ENCODE results near the gene HOXA9.
A peak's percentile ranks its signal among the peaks of the same experiment; 100 is the strongest.

Gene HOXA9

DNA sequence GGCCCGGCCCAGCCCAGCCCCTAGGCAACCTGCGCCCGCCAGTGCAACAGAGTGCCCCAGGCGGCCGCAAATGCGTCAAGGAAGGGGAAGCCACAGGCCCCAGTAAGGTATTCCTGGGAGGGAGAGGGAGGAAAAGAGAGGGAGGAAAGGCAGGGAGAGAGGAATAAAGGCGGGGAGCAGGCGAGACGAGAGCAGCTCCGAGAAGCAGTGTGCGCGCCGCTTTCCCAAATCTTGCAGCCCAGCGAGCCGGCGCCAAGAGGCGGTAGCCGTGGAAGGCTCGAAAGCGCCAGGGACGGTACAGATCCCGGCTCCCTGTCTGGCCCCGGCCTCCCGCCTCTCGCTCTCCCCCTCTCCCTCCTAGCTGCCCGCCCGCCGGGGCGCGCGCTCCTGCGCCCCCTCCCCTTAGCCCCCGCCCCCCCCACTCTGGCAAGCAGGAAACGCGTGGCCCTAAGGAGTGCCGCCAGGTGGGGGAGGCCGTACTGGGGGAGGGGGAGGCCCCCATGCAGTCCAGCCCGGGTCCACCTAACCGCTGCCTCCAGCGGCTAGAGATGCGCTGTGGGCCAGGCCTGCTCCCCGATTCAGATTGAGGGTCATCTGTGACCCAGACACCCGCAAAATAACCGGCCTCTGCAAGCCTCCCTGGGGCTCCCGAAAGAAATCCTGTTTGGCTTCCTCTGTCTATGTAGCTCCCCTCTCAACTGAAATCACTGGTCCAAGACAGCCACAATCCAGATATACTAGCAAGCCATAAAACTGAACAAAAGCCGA, 4.5 kb upstream of the HOXA9 start:
- intact Hi-C loops (cut with DNase I), result loop anchor here (10.0 kb wide), 1 partner anchor 1275 kb away; no protein-coding TSS in a partner anchor
- peak in 3 of 10 donors; percentile 22 to 66 (median 29) for DNase-seq

DNA sequence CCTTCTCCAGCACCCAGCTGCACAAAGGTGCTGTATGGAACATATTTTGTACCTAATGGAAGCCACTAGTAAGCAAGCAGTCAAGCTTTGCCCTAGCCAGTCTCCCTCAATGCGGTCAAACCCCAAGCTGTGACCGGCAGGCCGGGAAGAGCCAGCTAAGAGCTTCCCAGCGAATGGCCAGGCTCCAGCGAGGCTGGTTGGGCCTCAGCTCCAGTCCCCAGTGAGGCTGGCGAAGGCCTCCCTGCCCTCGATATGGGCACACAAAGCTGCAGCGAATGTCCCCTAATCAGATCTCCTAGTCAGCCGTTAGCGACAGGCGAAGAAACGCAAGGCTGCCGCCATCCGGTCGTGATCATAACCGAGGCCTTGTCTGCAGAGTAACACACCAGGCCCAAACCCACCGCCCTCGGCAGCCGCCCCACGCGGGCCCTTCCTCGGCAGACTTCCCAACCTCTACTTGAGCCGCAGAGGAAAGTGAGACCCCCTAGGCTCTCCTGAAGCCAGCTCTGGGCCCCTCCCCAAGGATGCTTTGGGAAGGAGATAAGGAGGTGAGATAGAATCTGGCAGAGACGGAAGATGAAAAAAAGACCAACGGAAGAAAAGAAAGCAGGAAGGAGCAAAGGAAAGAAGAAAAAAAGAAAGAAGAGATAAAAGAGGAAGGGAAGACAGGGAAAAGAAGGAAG, 3.1 kb upstream of the HOXA9 start:
- intact Hi-C loops (cut with DNase I), result loop anchor here (10.0 kb wide), 1 partner anchor 1274 kb away; no protein-coding TSS in a partner anchor
- peak in 2 of 10 donors; percentile 58 to 74 for DNase-seq

DNA sequence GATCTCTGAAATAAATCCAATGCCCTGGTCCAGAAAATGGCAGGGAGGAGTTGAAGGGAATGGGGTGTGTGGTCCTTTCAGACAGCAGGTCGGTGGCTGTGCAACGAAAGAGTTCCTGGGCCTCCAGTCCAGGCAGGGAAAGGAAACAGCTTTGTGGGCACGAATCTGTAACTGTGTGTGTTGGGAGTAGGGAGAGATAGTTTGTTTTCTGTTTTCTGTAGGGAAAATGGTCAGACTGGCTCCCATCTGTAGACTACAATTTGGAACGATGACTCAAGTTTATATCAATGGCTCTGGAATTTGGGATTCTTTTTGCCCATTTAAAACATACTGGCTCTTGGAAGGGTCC, 2.6 kb upstream of the HOXA9 start:
- DNase-seq, result no peak
- intact Hi-C loops (cut with DNase I), result loop anchor here (10.0 kb wide), 1 partner anchor 1273 kb away; no protein-coding TSS in a partner anchor

DNA sequence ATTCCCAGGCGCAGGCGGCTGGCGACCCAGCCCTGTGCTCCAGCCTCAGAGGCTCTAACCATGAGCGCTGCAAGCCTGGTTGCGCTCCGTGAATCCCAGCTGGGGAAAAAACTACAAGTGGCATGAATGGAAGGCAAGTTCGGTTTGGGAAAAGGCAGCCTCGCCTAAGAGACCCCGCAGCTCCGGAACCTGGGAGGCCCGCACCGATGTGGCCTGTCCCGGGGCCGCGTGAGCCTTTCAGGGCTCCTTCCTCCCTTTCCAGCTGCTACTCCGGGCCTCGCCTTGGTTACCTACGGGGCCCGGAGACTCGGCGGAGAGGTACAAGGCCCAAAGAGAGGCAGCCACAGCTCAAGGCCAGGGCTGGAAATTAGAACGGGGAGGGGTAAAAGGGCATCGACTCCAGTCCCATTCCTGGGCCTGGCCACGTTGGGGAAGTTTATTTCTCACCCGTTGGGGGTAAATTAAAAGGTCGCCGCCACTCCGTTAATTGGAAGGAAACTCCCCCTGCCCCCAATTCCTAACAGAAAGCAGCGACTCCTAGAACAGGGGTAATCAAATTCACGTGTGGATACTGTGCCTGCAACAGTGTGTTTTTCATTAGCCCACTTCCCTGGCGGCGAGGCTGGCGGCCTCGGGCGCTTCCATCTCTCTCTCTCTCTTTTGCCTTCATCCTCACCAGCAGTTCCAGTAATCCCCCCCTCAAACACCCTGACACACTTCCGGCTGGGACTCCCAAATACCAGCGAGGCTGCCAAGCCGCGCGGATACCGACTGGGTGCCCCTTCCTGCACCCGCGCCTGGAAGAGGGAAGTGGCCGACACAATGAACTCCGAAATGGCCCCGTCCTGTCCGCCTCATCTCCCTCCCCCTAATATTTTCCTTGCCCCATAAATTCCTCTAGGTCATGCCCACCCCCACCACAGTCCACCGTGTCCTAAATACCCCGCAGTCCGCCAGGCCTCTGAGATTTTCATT, 1.5 kb upstream of the HOXA9 start:
- peak in 2 of 10 donors; percentile 41 to 65 for DNase-seq
- intact Hi-C loops (cut with DNase I), result loop anchor here (10.0 kb wide), 1 partner anchor 1272 kb away; no protein-coding TSS in a partner anchor

DNA sequence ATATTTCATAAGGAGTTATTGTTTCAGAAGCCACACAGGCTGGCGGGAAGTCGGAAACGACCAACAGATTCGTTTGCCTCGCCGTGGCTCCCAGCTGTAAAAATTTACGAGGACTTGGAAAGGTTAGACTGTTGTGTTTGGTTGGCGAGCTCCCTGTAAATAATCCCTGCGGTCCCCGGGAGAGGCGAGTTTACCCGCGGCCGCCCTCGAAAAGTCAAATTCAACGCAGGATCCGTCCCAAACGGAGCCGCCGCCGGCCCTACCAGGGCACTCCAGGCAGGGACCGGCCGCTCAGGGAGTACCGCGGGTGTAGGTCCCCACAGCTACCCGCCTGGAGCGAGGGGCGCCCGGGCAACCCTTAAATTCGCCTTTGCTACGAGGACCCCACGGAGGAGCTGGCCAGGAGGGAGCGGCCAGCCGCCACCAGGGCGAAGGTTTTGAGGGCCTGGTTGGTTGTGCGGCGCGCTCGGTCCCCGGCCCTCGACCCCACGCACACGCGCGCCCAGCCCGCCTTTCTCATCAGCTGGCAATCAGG, 726 bp upstream of the HOXA9 start:
- intact Hi-C loops (cut with DNase I), result loop anchor here (10.0 kb wide), 1 partner anchor 1271 kb away; no protein-coding TSS in a partner anchor
- peak in 3 of 10 donors; percentile 31 to 72 (median 33) for DNase-seq

DNA sequence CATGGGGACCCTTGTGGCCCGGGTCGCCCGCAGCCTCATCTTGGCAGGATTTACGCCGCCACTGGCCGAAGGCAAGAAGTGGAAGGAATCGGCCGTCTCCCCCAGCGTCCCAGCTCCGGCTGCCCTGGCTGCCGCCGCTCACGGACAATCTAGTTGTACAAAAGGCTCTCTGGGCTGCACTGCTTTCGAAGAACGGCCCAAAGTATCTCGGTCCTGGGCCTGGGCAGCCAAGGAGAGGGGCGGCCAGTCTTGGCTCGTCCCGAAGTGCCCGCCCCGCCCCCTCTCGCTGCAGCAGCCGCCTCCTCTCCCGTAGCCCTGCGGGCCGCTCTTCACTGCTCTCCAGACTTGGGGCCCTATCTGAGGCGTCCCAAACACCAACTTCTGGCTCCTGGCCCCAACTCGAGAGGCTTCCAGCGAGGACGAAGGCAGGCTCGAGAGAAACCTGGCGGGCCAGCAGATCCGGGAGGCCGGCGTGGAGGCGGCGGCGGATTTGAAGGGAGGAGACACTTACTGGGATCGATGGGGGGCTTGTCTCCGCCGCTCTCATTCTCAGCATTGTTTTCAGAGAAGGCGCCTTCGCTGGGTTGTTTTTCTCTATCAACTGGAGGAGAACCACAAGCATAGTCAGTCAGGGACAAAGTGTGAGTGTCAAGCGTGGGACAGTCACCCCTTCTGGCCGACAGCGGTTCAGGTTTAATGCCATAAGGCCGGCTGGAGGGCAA, 809 bp downstream of the HOXA9 start:
- peak in 3 of 10 donors; percentile 47 to 77 (median 51) for DNase-seq
- intact Hi-C loops (cut with DNase I), result loop anchor here (5.0 to 10.0 kb wide), 3 partner anchors 497 to 1270 kb away; no protein-coding TSS in a partner anchor

DNA sequence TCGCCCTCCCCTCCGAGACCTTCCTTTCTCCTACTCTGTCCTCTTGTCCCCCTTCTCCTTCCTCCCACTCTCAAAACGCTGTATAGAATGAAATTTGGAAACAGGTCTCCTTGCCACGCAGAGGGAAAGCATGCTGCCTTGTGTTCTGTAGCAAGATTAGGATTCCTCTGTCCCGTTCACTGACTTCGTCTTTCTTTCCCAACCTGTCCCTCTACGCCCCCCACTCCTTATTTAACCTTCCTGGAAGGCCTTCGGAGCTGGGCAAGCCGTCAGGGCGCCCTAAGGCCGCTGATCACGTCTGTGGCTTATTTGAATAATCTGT, 1.3 kb downstream of the HOXA9 start:
- DNase-seq, result no peak
- intact Hi-C loops (cut with DNase I), result loop anchor here (5.0 to 10.0 kb wide), 3 partner anchors 497 to 1269 kb away; no protein-coding TSS in a partner anchor

DNA sequence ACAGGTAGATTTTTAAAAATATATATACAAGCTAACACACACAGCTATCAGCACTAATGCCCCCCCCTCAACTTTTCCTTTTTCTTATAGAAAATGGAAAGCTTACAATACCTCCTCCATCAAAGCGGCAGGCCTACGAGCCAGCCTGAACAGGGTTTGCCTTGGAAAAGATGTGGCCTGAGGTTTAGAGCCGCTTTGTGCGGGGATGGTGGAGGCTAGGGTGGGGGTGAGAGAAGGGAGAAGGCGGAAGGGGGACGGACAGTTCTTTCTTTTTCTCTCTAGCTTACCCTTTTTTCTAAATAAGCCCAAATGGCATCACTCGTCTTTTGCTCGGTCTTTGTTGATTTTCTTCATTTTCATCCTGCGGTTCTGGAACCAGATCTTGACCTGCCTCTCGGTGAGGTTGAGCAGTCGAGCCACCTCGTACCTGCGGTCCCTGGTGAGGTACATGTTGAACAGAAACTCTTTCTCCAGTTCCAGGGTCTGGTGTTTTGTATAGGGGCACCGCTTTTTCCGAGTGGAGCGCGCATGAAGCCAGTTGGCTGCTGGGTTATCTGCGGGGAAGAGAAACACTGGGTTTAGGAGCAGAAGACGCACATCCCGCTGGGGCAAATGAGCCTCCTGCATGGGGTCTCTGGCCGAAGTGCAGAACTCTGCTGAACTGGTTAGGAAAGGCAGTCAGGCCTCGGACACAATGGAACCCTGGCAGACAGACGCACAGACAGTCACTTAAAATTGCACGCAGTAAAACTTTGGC, 1.9 kb downstream of the HOXA9 start:
- intact Hi-C loops (cut with DNase I), result loop anchor here (5.0 to 10.0 kb wide), 3 partner anchors 496 to 1269 kb away; no protein-coding TSS in a partner anchor
- peak in 3 of 10 donors; percentile 33 to 59 (median 43) for DNase-seq

DNA sequence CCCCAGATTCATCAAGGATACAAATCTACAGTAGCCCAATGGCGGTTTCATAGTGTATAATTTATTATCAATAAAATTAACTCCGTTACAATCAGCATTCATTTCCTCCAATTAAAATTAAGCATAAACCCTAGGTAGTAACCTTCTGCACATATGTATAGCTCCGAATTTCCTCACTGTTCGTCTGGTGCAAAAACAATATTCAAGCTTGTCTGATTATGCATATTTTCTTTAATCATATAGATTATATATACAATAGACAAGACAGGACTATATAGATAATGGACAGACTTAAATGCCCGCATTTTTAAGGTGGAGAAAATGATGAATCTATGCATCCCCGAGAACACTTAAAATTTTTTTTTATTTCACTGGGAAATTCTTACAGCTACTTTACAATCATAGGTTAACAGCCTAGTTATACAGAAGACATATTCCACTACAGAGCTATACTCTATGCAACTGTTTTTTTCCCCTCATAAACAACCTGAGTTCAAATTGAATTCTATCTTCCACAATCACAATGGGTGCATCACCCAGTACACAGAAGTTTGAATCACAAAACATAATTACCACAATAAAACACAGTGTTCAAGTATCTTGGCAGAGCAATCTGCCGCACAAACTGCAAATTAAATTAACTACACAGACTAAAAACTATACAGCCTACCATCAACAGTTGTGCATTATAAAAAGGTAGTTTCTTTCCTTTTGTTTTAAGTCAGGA, 2.6 kb downstream of the HOXA9 start:
- intact Hi-C loops (cut with DNase I), result loop anchor here (5.0 to 10.0 kb wide), 3 partner anchors 495 to 1268 kb away; no protein-coding TSS in a partner anchor
- DNase-seq, result no peak

DNA sequence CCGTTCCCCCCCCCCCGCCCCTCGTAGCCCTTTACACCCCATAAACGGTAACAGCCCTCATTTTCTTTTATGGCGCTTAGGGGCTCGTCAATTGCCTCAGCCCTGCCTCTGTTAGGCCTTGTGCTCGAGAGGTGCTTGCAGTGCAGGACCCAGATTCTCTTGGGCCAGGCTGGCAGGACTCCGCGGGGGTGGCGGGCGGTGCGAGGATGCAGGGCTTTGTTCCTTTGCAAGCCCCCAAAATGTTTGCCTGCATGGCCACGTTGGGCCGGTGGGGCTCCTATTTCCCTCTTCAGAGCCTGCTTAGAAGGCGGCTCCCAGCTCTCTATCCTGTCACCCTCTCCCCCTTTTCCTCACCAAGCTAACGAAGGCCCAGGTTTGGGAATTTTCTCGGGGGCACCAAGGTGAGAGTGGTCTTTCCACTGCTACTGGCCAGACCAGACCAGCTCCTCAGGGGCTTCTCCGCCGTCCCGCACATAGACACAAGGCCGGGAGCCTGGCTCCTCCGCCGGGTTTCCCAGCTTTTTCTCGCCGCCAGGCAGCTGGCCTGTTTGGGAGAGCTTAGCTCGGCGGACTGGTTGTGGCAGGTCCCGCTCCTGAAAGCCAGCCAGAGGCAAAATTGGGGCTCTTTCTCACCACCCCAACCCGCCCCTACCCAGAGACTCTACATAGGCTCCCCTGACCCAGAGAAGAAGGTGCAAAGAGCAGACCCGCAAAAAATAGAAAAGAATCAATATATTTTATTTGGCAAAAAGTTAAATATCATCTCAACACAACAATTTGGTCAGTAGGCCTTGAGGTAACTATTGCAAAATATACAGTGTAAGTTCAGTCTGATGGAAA, 3.4 kb downstream of the HOXA9 start:
- intact Hi-C loops (cut with DNase I), result loop anchor here (1.0 to 10.0 kb wide), 5 partner anchors 309 to 1267 kb away; no protein-coding TSS in a partner anchor
- peak in 3 of 10 donors; percentile 67 to 80 (median 76) for DNase-seq

DNA sequence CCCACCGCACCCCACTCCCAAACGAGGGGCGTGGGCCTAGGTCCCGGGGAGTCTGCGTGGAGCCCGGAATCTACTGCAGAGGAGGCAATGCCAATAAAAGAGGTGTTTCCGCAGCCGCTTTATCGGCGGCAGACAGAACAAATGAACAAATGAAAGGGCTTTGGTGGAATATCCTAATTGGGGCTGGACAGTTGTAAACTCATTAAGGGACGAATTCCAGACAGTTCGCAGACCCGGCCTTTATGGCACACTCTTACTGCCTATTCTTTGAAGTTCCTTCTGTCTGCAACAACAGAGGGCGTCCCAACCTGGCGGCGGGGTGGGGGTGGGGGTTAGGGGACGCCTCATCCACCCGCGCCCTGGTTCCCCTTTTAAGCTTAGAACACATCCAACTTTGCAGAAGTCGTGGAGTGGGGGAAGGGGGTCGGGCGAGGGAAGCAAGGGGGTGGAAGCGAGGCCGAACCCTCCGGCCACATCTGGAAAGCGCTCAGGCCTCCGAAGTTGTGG, 4.1 kb downstream of the HOXA9 start:
- intact Hi-C loops (cut with DNase I), result loop anchor here (1.0 to 10.0 kb wide), 5 partner anchors 308 to 1266 kb away; no protein-coding TSS in a partner anchor
- peak in 2 of 10 donors; percentile 10 to 38 for DNase-seq

DNA sequence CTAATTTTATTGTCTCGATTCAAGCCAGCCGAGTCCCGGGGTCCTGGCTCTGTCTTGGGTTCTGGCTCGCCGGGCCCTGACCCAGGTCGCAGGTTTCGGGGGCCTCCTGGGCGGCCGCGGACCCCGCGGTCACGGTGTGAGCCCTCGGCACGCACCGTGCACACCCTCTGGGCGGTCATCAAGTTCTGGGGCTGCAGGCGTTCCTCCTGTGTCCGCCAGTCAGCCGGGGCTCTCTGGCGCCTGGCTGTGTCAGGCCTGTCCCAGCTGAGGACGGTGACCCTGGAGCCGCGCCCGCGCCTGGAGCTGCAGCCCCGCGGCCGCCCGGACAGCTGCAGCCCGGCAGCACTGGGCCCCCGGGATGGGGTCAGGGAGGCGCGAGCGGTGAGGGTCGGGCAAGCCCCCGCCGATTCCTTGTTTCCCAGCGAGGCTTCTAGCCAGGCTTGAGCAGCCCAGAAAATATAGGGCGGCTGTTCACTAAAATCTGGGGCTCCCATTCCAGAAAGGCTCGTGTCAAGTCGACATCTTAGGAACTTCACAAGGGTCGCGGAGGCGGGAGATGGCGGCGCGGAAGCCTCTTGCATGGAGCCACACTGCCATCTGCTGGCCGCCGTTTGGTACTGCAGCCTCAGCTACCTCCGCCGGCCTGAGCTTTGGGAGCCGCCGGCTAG, 4.7 kb downstream of the HOXA9 start:
- peak; percentile 66 to 97 (median 80) for DNase-seq
- intact Hi-C loops (cut with DNase I), result loop anchor here (1.0 to 10.0 kb wide), 5 partner anchors 307 to 1266 kb away; no protein-coding TSS in a partner anchor

DNA sequence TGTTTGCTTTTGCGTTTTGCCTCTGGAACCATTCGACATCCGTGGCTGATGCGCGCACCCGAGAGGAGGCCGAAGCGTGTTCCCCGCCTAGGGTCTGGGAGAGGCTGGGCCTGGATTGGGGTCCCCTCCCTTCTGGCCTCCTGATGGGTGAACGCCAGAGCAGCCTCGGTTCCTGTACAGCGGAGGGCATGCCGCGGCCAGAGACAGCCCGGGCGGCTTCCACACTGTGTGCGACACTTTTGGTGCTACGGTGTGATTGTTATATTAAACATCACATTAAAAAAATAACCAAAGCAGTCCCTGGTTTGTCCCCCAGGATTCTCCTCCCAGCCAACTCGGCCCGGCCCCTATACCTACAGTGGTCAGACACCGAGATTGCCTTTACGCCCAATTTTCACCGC, 5.2 kb downstream of the HOXA9 start:
- peak in 3 of 10 donors; percentile 68 to 77 (median 70) for DNase-seq
- intact Hi-C loops (cut with DNase I), result loop anchor here (2.0 to 10.0 kb wide), 4 partner anchors 473 to 1265 kb away; no protein-coding TSS in a partner anchor

DNA sequence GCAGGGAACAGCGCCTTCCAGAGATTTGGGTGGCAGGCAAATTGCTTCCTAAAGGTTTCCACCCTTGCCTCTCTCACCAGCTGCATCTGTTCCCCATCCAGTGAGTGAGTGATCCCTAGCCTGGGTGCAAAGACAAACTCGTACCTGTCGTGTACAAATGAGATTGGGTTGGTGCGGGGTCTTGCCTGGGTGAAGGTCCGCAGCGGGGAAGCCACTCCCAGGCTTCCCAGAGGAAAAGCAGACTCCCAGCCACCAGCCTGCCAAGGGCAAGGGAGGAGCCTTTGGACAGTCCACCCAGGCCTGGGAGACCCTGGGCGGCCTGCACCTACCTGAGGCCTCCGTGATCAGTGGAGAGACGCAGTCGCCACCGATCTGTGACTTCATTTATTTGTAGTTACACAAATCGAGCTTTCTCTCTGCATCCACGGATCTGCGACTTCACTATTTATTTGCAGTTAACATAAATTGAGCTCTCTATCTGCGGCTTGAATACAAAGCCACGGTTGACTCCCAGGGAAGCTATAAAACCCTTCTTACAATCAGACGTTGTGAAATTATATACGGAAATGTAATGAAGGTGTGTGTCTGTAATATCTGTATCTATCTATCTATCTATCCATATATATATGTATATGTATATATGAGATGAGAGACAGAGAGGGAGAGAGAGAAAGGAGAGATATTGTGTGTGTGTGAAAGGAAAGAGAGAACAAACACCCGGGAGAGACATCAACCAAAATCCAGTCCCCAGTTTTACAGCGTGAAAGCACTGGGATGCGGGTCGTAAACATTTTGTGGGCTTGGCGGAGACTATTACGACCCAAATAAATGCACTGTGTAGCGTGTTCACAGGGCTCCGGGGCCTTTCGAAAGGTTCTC, 5.8 kb downstream of the HOXA9 start:
- DNase-seq, result peak in 2 of 10 donors; percentile 37 to 75
- intact Hi-C loops (cut with DNase I), result loop anchor here (2.0 to 10.0 kb wide), 4 partner anchors 473 to 1265 kb away; no protein-coding TSS in a partner anchor

Data from posterior cingulate gyrus (tissue), 11 donors.